ENCODE data around the gene ASTN1.

The ASTN1 gene

DNA sequence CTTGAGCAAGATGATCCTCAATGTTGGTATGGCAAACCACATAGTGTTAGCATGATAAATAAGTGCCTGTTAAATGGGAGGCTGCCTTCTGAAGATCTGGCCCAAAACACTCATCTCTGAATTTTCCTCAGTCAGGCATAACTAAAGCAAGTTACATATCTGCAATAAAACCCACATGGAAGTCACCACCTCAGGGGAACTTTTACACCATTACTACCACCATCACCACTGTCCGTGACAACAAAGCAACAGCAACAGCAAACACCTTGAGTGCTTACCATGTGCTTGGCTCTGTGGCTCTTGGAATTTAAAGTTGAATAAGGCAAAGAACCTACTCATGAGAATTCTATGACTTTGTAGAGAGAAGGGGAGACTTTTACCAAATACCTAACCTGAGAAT, 233.0 kb downstream of the ASTN1 start:
- no peak for DNase-seq (ENCODE audit: low read depth in 2 of 2)

- no peak for DNase-seq (ENCODE audit: low read depth in 2 of 2)
Measured at GRCh38 chr1:176926330-176927086, 238.0 kb downstream of the ASTN1 start.

GRCh38 chr1:176925223-176925622, 239.3 kb downstream of the ASTN1 start:
- DNase-seq (ENCODE audit: low read depth in 2 of 2) = no peak

GRCh38 chr1:176923283-176923682, 241.2 kb downstream of the ASTN1 start:
- no peak for DNase-seq (ENCODE audit: low read depth in 2 of 2)

- DNase-seq (ENCODE audit: low read depth in 2 of 2) = no peak
Measured at GRCh38 chr1:176919386-176920378, 244.8 kb downstream of the ASTN1 start.

DNA sequence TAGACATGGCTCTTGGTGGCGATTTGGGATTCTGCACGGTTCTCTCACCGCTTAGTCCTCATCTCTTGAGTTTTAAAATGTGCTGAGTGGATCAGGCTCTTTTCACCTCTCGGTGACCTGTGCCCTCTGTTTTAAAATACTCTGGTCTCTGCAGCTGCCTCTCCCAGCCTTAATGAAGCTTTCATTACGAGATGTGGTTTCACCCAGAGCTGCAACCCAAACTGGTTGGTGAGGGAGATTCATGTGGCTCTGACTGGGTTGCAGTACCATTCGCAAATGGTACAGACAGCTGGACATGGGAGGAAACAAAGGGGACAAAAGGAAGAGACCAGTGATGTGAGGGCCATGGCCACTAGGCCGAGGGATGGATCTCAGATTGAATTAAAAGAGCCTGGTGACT, 258.9 kb downstream of the ASTN1 start:
- DNase-seq (ENCODE audit: low read depth in 2 of 2) = no peak

DNA sequence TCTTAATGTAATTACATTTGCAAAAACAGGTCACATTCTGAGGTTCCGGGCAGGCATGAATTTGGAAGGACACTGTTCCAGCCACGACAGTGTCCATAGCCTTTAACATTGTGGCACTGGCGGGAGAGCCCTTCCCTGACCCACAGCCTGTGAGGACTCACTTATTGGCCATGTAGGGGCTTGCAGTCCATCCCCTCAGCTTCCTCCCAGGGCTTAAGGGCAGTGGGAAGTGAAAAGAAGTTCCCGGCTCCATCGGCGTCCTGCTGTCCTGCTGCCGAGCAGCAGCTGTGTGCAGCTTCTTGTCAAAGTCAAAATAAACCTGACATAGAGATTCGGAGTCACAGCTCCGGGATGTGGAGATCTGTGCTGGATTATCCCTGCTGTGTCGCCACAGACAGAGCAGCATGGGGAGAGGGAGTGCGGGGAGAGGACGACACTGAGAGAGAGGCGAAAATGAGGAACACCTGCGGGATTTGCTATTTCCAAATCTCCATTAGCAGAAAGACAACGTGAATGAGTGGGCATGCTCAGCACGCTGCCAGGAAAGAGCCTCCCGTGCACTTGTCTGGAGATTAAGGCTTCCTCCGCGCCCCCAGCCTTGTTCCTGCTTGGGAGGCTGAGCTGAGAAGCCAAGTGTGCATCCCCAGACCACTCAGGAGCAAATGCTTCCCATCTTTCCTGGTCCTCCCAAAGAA, 260.3 kb downstream of the ASTN1 start:
- no peak for DNase-seq (ENCODE audit: low read depth in 2 of 2)

GRCh38 chr1:176903474-176903873, 261.0 kb downstream of the ASTN1 start:
- DNase-seq (ENCODE audit: low read depth in 2 of 2) = no peak

DNA sequence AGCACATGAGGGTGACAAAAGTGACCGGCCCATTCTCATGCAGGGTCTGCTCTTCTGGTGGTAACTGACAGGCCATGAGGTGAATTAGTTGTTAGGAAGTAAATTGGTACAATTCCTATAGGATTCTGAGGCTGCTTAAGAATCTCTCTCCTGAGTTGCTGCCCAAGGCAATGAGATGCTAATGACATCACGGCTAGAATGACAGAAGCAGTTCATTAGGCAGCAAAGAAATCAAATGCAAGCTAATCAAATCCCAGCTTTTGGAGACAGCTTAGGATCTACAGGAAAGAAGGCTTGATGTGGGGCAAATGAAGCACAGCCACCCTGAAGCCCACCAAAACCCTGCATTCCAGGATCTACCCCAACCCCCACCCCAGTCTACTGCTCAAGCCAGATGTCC, 265.2 kb downstream of the ASTN1 start:
- DNase-seq (ENCODE audit: low read depth in 2 of 2) = no peak

GRCh38 chr1:176897350-176898236, 266.9 kb downstream of the ASTN1 start:
- DNase-seq (ENCODE audit: low read depth in 2 of 2) = no peak

- no peak for DNase-seq (ENCODE audit: low read depth in 2 of 2)
Measured at GRCh38 chr1:176896216-176896615, 268.3 kb downstream of the ASTN1 start.

DNA sequence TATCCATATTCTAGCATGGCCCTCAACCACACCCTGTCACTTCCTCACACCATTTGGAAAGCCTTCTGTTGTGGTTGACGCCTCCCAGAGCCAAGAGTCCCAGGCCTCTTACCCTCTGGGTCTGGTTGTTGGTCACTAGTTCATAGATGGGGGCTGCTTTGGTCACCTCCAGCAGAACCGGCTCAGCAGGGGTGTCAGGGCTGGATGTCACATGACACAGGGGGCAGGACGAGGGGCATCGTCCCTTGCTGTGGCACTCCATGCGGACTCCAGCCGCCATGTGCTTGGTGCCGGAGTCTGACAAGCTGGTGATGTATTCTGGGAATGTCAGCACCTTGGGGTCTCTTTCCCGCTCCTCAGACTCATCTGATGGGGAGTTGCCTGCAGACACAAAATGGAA, 270.1 kb downstream of the ASTN1 start:
- no peak for DNase-seq (ENCODE audit: low read depth in 2 of 2)

DNA sequence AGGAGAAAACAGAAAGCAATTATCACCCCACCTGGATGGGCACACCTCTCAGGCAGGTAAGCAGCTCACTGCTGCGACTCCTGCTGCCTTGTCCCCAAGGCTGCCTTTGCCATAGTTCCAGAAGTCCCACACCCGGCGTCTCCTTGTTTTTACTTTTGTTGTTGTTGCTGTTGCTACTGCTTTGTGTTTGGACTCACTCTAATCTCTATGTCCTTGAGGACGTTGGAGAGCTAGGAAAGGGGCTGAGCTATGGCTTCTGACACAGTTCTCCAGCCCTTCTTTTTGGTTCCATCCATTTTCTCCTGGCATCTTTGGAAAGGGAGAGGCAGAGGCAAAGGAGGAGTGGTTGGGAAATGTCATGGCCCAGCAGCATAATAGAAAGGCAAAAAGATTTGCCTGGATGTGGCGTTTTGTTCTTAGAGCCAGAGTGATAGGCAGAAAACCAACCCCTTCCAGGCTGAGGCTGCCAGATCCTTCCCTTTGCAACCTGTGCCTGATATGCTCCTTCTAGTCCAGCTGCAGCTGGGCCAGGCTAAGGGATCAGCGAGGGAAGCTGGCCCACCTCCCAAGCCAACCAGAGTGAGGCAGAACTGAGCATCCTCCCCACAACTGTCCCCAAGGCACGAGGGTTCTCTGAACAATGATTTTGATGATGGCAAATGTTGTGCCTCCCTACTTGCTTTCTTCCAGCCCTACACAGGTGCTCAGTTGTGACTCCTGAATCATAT, 270.7 kb downstream of the ASTN1 start:
- no peak for DNase-seq (ENCODE audit: low read depth in 2 of 2)

DNA sequence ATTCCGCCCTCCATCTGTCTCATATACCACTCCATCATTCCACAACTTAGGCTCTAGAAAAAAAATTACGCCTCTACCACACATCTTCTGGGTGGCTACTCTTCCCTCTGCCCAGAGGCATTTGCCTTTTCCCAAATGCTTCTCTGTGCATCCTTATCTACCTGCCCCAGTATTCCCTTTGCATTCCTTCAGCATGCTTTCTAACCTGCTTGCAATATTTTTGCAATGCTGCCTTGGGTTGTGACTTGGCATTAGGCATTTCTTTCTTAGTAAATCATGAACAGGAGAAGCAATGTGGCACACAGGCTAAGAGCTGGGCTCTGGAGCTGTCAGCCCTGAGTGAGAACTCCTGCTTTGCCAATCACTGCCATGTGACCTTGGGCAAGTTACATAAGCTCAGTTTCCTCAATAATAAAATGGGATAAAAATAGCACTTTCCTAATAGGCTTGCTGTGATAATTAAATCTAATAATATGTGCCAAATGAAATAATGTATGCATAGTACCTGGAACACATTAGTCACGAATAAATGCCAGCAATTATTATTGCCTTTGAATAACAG, 276.0 kb downstream of the ASTN1 start:
- no peak for DNase-seq (ENCODE audit: low read depth in 2 of 2)

GRCh38 chr1:176885751-176886150, 278.8 kb downstream of the ASTN1 start:
- no peak for DNase-seq (ENCODE audit: low read depth in 2 of 2)

- no peak for DNase-seq (ENCODE audit: low read depth in 2 of 2)
Measured at GRCh38 chr1:176885341-176885740, 279.2 kb downstream of the ASTN1 start.

DNA sequence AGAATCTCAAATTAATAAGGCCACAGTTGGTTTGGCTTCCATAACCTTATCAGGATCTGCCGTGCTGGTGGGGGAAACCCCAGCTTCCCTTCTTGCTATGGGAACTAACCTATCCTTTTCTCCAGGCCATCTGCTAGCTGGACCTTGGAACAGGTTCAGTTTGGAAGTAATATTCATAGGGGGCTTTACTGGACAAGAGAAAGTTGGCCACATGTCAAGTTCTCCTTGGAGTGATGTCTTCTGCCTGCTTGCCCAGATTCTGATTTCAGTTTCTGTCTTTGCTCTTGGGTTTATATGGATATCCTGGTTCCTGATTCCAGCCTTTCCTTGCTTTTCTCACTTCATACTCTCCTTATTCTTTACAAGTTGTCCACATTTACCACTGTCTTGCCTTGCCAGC, 279.6 kb downstream of the ASTN1 start:
- no peak for DNase-seq (ENCODE audit: low read depth in 2 of 2)

DNA sequence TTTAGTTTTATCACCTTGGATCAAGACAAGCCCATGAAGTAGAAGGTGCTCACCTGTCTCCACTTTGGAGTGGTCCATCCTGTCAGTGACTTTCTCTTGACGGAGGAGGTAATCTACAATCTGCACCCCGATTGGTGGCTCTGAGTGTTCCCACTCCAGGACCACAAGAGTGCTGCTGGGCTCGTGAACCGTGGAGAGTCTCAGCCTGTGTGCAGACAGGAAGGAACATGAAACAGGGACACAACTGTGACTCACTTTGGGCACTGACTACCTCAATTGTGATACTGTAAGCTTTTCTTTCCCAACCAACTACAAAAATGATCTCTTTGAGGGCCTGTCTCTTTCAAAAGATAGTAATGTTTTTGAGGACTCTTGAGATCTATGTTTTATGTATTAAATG, 280.2 kb downstream of the ASTN1 start:
- no peak for DNase-seq (ENCODE audit: low read depth in 2 of 2)

GRCh38 chr1:176880955-176881595, 283.4 kb downstream of the ASTN1 start:
- no peak for DNase-seq (ENCODE audit: low read depth in 2 of 2)
